Cortex of kidney (tissue), 1 donor: ENCODE data around the gene AFMID.

Experiments used
- DNase-seq: peaks from one replicate; lab custom pipeline; 2025; lab: John Stamatoyannopoulos, UW

Gene AFMID

GRCh38 chr17:78255029-78255656 is 68.0 kb downstream of the AFMID start:
- DNase-seq, result no peak

- DNase-seq, result no peak
These were observed 69.0 kb downstream of the AFMID start for GRCh38 chr17:78255953-78256706.

GRCh38 chr17:78256707-78257591 is 69.8 kb downstream of the AFMID start:
- no peak for DNase-seq
